ENCODE measurements around the gene VCAN. TPM values are rescaled to one million over a fixed set of nuclear protein-coding genes. Genes with fewer than 3 reads are reported as not detected.
A peak's percentile ranks its signal among the peaks of the same experiment; 100 is the strongest.

The VCAN gene
- total RNA-seq, 2 donors from 2014 or later: 72.0 to 139 TPM

DNA sequence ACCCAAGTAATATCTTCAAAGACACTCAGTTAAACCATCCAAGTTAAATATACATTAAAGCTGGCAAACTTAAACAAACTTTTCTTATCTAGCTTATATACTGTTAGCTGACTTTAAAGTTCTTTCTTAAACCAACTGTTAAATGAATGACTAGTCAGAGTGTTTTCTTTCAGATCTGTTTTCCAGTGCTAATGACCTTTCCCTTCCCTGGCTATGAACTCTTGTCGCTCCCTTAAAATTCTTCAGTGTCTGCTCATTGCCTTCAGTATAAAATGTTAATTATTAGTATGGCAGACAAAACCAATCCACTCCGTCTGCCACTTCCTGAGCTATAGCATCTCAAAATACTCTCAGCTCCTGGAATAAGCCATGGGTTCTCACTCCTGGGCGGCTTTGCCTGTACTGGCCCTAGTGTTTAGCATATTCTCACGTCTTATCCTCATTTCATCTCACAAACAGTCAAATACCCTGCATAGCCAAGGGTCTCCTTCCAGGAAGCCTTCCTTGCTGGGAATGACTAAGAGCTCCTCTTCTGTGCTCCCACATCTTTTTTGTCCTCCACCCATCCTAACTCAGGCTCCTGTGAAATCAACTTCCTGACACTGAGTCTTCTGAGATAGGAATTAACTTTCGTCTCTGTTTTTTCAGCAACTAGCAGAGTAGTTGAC, 87.7 kb downstream of the VCAN start:
- no peak overlapping the region for H3K27ac ChIP-seq
- no peaks in the 10 kb centered on the region for H3K9me3 ChIP-seq
- peaks cover 4% of the 10 kb centered on the region for H3K36me3 ChIP-seq
- H3K4me1 ChIP-seq: no peaks in the 10 kb centered on the region
- H3K27me3 ChIP-seq: no peaks in the 10 kb centered on the region
- DNase-seq (ENCODE audit: low spot score): no peak
- TF ChIP-seq, protein P1, sequence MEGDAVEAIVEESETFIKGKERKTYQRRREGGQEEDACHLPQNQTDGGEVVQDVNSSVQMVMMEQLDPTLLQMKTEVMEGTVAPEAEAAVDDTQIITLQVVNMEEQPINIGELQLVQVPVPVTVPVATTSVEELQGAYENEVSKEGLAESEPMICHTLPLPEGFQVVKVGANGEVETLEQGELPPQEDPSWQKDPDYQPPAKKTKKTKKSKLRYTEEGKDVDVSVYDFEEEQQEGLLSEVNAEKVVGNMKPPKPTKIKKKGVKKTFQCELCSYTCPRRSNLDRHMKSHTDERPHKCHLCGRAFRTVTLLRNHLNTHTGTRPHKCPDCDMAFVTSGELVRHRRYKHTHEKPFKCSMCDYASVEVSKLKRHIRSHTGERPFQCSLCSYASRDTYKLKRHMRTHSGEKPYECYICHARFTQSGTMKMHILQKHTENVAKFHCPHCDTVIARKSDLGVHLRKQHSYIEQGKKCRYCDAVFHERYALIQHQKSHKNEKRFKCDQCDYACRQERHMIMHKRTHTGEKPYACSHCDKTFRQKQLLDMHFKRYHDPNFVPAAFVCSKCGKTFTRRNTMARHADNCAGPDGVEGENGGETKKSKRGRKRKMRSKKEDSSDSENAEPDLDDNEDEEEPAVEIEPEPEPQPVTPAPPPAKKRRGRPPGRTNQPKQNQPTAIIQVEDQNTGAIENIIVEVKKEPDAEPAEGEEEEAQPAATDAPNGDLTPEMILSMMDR (IDR thresholded peaks at IDR 0.05): no peak
- no peak overlapping the region for H3K4me3 ChIP-seq

DNA sequence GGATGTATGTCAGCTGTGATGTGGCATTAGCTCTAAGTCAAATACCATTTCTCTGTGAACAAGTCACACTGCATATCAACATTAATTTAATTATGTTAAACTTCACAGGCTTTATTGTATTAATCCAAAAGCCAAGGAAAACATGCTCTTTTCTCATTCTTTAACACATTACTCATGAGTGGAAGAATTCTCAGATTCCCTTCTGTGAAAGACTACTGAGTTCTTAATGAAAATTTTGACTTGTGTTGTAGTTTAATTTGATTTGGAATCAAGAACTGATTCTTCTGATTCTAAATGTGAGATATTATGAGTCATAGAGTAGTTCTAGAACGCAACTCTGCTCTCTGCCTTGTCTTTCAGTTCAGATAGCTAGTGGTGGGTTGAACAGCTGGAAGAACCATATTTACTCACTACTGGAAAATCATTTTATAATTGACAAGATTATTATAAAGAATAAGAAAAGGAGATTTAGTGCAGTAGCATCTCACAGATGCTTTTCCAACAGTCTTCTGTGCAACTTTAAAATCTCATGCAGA, 90.6 kb downstream of the VCAN start:
- Histone ChIP-seq H3K36me3 (peaks cover 7% of the 10 kb centered on the region), H3K4me3 (no peak overlapping the region), H3K4me1 (no peaks in the 10 kb centered on the region), H3K27me3 (no peaks in the 10 kb centered on the region), H3K9me3 (no peaks in the 10 kb centered on the region), H3K27ac (peak overlapping the region; percentile 43 to 54)
- no peak for DNase-seq (ENCODE audit: low spot score)
- TF ChIP-seq, protein P1 (IDR thresholded peaks at IDR 0.05): no peak

DNA sequence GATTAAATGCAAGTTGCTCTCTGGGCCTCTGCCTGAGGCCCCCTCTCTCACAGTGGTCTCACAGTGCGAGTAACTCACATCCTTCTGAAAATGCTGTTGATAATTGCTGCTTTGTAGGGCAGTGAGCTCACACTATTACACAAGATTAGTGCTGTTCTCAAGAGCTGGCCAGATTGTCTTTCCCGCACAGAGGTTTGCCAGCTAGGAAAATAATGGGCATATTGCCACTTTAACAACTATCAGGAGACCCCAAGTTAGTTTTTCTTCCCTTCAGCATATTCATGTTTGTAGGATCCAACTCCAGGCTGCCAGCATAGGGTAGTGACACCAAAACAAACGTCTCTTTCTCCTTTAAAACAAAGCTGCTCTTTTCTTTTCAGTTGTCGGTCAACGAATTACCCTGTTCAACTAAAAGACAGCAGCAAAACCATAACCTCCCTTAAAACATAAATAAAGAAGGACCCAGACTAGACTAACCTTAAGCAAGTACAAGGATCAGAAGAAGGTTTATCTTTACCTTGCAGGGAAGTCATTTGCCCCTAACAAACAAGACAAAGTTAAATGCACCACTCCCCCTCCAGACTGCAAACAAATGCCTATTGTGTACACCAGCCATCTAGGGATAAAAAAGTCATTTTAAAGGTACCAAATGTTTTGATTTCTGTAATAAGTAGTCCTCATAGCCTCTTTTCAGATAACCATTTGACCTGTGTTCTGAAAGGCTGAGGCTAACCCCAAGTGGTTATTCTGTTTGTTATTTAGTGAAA, 91.4 kb downstream of the VCAN start:
- peaks cover 0 to 4% of the 10 kb centered on the region in 2 donors for H3K4me1 ChIP-seq
- H3K27me3 ChIP-seq: no peaks in the 10 kb centered on the region
- H3K4me3 ChIP-seq: no peak overlapping the region
- H3K27ac ChIP-seq: peak overlapping the region; percentile 43 to 54
- H3K36me3 ChIP-seq: peaks cover 3% of the 10 kb centered on the region
- no peak for DNase-seq (ENCODE audit: low spot score)
- H3K9me3 ChIP-seq: no peaks in the 10 kb centered on the region
- TF ChIP-seq, protein P1 (IDR thresholded peaks at IDR 0.05): no peak

DNA sequence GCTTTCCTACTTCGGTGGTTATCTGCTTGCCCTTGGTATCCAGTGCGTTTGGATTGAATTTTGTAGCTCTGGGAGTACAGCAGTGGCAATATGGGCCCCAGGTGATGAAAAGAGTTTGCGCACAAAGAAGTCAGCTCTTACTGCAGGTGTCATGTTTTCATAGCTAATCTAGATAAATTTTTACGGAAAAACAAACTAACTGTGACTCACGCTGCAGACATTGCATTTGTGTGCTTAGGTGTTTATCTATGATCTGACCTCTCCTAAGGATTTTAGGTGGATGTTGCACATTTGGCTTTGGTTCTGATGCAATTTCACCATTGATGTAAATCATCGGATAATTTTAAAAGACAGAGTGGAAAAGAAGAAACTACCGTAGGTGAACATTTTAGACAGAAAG, 92.1 kb downstream of the VCAN start:
- no peak overlapping the region for H3K4me3 ChIP-seq

DNA sequence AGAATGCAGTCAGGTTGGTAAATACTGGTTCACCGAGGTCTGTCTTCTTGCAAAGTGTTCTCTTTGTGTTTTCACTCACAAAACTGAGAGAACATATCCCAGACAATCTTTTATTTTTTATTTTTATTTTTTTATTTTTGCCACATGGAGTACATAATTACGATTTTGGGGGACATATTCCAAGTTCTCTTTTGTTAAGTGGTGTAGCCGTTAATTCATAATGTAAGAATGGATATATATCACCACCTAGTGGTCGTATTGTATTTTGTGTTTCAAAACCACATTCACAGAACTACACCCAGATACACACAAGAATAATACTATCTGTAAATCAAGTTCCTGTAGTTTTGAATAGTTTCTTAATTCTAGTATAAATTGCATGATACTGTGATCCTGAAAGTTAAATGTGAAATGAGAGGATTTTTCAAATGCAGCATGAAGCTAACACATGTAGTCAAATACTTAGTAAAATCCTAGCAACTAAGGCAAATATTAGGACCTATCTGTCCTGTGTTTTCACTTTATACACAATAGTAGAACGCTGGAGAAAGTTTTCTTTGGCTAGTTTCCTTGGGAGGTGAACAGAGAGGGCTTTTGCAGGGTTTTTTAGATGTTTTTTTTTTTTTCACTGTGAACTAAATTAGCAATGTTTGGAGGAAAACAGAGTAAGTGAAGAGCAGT, 92.7 kb downstream of the VCAN start:
- DNase-seq (ENCODE audit: low spot score): no peak
- TF ChIP-seq, protein P1 (IDR thresholded peaks at IDR 0.05): peak in 1 of 2 donors; percentile 75
- no peak overlapping the region for H3K27ac ChIP-seq
- H3K36me3 ChIP-seq: peaks cover 3% of the 10 kb centered on the region
- no peaks in the 10 kb centered on the region for H3K27me3 ChIP-seq
- H3K4me1 ChIP-seq: peaks cover 0 to 4% of the 10 kb centered on the region in 2 donors
- no peaks in the 10 kb centered on the region for H3K9me3 ChIP-seq
- no peak overlapping the region for H3K4me3 ChIP-seq

More for the DNA sequence above, 92.1 kb downstream of the VCAN start:
- DNase-seq (ENCODE audit: low spot score): no peak
- H3K27ac ChIP-seq: peak overlapping the region; percentile 43 to 54
- H3K9me3 ChIP-seq: no peaks in the 10 kb centered on the region
- no peaks in the 10 kb centered on the region for H3K27me3 ChIP-seq
- TF ChIP-seq, protein P1 (IDR thresholded peaks at IDR 0.05): no peak
- peaks cover 0 to 4% of the 10 kb centered on the region in 2 donors for H3K4me1 ChIP-seq
- peaks cover 3% of the 10 kb centered on the region for H3K36me3 ChIP-seq
